GM12872 (cell line): Measurements from ENCODE around the gene NCR2.

Experiments used
- TF ChIP-seq, protein P1 (sequence below): IDR thresholded peaks from 3 replicates; pipeline ENCODE4 v1.5.1; 2011; ENCODE audit warnings: low read depth, mild to moderate bottlenecking, low read length, moderate library complexity; ENCODE audit not compliant: insufficient read depth

The NCR2 gene

DNA sequence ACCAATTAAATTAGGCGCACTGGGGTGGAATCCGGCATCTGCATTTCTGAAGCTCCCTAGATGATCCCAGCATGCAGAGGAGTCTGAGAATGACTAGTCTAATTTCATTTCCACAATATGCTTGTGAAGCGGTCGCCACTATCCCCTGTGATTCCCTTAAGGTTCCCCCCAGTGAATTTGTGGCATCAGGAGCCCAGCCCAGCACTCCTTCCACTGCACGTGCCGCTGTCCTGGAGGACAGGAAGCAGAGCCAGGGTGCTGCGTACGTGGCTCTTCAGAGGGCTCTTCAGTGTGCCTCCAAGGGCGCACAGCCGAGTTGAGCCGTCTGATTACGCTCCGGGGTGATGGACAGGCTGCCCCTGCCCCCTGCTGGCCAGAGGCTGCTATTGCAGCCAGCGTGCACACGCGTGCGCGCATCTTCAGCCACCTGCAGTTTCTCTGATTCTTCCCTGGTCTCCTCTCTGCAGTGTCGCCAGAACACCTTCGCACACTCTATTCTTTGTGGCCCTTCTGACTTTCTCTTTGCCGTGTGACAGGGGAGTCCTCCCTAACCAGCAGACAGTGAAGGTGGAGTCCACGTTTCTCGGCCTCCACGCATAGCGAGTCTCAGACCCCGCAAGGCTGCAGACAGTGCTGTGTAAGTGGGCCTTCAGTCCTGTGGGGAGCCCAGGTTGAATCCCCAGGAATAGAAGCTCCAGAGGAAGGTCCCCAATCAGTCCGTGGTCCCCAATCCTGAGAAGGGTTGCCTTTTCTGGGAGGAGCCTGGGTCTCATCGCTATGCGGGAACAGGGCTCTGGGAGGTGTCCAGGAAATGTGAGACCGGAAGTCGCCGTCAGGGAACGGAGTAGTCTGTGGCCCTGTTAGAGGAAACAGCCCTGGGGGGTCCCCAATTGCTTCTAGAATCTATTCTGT is 16.5 kb upstream of the NCR2 start:
- TF ChIP-seq, protein P1, sequence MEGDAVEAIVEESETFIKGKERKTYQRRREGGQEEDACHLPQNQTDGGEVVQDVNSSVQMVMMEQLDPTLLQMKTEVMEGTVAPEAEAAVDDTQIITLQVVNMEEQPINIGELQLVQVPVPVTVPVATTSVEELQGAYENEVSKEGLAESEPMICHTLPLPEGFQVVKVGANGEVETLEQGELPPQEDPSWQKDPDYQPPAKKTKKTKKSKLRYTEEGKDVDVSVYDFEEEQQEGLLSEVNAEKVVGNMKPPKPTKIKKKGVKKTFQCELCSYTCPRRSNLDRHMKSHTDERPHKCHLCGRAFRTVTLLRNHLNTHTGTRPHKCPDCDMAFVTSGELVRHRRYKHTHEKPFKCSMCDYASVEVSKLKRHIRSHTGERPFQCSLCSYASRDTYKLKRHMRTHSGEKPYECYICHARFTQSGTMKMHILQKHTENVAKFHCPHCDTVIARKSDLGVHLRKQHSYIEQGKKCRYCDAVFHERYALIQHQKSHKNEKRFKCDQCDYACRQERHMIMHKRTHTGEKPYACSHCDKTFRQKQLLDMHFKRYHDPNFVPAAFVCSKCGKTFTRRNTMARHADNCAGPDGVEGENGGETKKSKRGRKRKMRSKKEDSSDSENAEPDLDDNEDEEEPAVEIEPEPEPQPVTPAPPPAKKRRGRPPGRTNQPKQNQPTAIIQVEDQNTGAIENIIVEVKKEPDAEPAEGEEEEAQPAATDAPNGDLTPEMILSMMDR = peak; percentile 100

DNA sequence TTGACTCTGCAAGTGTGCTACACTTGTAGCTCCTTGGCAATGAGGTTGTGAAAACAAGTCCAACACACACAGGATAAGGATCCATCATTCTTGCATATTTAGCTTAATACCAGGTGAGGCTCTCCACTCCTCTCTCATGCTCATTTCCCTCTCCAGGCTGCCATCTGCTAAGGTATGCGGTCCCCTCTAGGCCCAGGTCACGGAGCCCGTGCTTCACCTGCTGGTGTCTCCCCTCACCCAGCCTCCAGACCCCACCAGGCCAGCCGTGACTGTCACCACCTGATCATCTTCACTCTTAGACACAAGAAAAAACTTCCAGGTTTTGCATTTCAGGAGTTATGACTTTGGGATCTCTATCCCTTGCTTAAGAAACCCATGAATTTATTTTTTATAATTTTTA is 14.2 kb upstream of the NCR2 start:
- TF ChIP-seq, protein P1 = no peak

DNA sequence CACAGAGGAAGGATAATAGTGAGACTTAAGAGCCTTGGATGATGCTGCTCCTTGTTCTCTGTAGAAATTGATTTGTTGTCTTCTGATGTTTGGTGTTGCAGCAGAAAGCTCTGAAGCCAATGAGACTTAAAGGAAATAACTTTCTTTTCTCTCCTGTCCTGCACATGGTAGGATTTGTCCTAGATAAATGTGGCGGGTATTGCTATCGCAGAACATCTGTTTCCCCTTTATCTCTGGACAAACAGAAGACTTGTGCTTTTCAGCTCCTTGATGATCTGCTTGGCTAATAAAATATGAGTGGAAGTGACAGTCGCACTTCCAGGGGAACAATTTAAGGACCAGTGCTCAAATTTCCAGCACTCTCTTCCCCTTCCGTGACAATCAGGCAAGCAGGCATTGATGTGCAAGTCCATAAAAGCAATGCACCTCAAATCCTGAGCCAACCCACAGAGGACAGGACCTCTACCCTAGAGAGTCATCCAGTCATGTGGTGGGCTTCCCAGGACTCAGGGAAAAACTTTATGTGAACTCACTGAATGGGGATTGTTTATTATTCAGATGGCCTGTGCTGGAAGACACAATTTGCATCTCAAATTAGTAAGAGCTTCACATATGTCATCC is 9.9 kb upstream of the NCR2 start:
- TF ChIP-seq, protein P1 = no peak

DNA sequence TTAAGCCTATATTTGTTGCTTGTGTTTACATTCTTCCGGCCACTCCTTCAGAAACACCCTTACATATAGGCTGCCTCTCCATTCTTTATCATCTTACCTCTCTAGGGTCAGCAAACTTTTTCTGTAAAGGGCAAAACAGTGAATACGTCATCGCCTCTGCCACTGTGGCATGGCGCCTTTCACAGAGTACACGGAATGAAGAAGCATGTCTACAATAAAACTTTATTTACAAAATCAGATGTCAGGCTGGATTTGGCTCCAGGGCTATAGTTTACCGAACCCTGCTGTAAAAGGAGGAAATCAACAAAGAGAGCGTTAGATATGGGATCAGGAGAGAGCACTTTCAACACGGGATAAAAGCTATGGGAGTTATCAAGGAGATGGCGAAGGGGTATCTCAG is 9.3 kb upstream of the NCR2 start:
- TF ChIP-seq, protein P1 = no peak

DNA sequence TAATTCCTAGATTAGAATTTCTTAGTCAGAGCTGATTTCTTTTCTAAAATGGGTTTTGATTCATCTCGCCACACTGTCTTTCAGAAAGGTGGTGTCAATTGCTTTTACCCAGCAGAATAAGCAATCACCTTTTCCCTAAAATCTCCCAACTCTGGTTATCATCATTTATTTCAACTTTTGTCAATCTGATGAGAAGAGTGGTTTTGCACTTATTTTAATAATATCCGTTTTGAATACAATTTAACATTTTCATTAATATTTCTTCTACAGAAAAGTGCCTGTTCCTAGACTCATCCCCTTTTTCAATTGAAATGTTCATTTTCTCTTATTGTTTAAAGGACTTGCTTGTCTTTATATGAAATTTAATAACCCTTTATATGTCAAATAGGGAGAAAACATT is 8.2 kb upstream of the NCR2 start:
- TF ChIP-seq, protein P1 = no peak

DNA sequence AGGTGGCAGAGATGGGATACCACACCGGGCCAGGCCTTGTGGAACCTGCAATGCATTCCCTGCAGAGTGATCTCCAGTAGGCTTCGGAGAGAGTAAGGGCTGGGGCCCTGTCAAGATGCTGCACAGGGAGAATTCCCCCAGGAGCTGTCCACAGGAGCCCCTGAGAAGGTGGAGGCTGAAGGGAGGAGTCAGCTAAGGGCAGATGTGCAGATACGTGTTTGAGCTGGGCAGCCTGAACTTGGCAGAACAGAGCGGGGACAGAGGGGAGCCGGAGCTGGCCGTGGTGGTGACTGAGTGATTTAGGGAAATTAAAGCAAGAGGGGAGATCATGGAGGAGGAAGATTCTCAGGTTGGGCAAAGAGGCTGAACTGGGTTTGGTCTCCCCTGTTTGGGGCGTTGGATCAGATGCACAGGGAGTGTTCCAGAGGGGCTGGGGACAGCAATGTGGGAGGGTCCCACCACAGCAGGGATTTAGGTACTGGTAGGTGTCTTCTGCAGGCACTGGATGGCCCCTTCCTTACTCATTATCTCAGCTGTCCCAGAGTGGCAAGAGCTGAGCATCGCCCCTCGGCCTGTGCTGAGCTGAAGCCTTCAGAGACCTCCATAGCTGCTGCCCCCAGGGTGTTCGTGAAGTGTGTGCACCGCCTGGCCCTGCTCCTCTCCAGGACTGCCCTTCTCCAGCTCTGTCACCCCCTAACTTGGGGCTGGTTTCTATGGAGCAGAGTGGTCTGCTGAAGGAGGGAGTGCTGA is 3.8 kb upstream of the NCR2 start:
- TF ChIP-seq, protein P1 = no peak

DNA sequence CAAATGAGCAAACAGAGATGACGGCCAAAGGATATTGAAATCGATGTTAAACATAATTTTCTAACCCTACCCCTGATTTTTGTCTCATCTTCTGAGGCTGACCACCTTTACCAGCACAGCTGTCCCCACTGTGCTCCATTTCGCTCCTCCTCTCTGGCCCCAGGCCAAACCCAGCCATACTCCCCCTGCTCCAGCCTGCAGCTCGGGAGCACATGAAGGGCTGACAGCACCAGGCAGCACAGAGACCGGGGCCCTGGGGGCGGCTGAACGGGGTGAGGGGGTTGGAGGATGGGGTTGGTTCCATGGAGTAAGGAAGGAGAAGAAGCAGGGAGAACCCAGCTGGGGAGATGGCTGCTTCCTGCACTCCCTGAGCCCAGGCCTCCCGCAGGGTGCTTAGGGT is 3.2 kb upstream of the NCR2 start:
- TF ChIP-seq, protein P1 = no peak
